GM15510 (cell line): Measurements from ENCODE around the gene RAPGEFL1.

ENCODE experiments used
- POLR2A ChIP-seq: IDR thresholded peaks from 3 replicates; pipeline ENCODE4 v1.6.1; 2011; ENCODE audit warnings: borderline replicate concordance; ENCODE audit not compliant: insufficient read length; ENCODE audit errors: extremely low read depth

The RAPGEFL1 gene

DNA sequence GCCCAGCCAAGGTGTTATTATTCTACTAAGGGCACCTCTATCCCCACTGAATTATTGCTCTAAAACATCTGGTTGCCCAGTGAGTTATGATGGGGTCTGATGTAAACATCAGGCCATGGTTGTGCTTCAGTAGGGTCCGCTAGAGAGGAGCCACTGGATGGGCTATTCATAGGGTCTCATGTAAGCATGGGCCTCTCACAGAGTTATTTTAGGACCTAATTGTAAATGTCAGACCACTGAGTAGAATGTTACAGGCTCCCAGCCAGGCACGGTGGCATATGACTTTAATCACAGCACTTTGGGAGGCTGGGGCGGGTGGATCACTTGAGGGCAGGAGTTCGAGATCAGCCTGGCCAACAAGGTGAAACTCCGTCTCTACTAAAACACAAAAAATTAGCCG, 5.3 kb downstream of the RAPGEFL1 start:
- no peak for TF ChIP-seq POLR2A

DNA sequence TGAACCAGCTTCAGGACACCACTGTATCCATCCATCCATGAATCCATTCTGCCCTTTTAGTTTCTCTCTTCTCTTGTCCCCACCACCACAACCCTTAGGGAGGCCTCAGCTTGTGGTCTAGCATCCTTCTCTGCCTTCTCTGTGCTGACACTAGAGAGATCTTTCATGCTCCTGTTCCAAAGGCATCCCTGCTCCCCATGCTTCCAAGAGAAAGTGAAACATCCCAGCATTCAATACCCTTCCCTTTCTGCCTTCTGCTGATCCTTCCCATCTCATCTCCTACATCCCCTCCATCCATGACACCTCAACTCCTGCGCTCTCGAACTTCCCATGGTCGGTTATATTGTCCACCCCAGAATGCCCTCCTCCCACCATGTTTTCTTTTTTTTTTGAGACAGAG, 10.0 kb downstream of the RAPGEFL1 start:
- TF ChIP-seq POLR2A, result no peak

DNA sequence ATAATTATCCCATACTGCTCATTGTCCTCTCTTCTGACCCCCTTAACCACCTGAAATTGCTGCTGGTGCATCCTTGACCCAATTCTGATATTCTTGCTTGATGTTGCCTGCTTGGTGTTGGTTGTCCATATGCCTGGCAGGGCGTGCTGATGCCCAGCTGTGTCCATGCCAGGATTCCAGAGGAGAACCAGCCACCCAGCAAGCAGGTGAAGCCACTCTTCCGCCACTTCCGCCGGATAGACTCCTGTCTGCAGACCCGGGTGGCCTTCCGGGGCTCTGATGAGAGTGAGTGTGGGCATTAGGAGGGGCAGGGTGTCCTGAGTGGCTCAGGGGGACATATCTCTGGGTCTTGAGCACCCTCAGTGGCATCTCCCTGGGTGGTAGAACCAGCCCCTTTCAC, 11.4 kb downstream of the RAPGEFL1 start:
- TF ChIP-seq POLR2A, result no peak

DNA sequence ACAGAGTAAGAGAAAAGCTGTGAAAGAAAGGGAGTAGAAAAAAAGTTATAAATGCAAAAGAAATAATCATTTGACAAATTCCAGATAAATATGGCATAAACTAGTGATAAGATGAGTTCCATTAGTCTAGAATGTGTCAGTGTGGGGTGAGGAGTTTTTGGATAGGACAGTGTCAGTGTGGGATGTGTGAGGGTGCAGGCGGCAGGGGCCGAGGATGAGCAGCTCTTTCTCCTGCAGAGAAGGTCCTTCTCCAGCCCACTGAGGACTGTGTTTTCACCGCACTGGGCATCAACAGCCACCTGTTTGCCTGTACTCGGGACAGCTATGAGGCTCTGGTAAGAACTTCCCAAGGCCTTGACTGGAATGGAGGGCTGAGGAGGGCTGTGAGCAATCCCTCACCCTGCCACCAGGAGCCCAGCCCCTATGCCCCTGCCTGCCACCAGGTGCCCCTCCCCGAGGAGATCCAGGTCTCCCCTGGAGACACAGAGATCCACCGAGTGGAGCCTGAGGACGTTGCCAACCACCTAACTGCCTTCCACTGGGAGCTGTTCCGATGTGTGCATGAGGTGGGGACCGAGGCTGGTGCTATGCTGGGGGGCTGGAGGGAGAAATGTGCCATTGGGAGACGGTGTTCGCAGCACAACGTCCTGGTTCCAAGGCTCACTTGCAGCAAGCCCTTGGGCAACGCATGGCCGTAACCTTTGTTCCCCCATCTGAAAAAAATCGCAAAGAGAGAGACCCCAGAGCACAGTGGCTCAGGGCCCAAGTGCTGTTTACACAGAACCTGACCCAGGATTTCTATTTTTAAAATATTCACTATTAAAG, 13.1 kb downstream of the RAPGEFL1 start:
- no peak for TF ChIP-seq POLR2A

DNA sequence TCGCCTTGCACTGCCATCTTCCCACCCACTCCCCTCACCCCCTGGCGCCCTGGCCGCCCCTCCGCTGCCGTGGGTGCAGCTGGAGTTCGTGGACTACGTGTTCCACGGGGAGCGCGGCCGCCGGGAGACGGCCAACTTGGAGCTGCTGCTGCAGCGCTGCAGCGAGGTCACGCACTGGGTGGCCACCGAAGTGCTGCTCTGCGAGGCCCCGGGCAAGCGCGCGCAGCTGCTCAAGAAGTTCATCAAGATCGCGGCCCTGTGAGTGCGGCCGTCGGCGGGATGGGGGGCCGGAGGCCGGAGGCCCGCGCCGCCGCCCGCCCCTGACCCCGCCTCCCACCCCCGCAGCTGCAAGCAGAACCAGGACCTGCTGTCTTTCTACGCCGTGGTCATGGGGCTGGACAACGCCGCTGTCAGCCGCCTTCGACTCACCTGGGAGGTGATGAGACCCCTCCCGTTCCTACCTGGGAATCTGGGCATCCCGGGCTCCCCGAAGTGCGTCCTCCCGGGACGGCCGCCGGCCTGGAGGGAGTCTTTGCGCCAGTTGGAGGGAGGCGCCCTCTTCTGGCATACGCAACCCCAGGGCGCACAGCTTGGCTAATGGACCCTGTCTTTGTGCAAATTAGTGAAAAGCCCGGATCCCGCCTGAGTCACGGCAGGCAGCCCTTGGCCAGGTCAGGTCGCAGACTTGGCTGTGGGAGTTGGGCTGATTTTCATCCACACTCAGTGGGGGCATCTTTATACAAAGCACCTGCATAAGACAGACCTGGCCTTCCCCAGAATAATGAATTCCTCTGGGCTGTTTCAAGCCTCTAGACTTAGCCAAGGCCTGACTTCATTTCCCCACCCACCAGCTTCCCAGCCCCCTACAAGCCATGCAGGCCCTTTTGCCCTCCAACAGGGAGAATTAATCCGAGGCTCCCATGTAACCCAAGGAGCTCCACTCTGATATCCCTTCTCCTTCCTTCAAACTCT, 14.3 kb downstream of the RAPGEFL1 start:
- no peak for TF ChIP-seq POLR2A

DNA sequence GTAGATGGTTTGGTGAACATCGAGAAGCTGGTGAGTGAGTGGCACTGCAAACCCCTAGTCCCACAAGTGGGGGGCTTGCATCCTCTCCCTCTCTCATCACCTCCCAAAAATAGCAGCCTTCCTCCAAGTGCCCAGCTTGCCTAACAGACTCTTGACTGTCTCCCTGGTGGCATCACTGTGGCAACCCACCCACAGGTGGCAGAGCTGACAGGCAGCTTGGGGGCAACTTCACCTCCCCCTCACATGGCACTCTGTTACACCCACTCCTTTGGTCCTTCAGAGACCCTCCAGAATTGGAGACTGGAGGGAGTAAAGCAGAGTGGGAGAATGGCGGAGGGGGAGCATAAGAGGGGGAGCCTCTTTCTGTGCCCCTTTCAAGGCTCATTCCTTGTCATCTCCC, 15.7 kb downstream of the RAPGEFL1 start:
- TF ChIP-seq POLR2A, result no peak

DNA sequence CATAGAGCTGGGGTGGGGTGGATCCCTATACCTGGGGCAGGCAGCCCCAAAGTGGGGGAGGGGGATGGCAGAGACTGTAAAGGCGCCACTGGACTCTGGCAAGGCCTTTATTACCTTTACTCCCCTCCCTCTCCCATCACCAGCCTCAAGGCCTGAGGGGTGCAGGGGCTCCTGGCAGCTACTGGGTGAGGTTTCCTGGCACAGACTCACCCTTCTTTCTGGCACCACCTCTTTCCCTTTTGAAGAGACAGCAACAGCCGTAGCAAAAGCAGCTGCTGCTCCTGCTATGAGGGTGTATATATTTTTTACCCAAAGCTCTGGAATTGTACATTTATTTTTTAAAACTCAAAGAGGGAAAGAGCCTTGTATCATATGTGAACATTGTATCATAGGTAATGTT, 17.6 kb downstream of the RAPGEFL1 start:
- no peak for TF ChIP-seq POLR2A

DNA sequence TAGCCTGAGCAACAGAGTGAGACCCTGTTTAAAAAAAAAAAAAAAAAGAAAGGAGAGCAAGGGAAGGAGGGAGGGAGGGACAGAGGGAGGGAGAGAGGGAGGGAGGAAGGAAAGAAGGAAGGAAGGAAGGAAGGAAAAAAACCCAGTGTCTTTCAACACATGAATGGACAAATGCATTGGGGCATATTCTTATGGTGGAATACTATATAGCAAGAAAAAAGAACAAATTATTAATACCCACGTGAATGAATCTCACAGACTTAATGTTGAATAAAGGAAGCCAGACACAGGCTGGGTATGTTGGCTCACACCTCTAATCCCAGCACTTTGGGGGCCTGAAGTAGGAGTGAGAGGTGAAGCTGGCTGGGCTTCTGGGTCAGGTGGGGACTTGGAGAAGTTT, 20.3 kb downstream of the RAPGEFL1 start:
- TF ChIP-seq POLR2A, result no peak

DNA sequence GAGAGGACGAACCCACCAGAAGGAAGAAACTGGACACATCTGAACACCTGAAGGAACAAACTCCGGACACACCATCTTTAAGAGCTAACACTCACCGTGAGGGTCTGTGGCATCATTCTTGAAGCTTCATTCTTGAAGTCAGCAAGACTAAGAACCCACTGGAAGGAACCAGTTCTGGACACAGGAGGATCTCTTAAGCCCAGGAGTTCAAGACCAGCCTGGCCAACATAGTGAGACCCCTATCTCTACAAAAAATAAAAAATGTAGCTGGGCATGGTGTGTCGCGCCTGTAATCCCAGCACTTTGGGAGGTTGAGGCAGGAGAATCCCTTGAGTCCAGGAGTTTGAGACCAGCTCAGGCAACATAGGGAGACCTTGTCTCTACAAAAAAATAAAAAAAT, 21.3 kb downstream of the RAPGEFL1 start:
- TF ChIP-seq POLR2A, result no peak

DNA sequence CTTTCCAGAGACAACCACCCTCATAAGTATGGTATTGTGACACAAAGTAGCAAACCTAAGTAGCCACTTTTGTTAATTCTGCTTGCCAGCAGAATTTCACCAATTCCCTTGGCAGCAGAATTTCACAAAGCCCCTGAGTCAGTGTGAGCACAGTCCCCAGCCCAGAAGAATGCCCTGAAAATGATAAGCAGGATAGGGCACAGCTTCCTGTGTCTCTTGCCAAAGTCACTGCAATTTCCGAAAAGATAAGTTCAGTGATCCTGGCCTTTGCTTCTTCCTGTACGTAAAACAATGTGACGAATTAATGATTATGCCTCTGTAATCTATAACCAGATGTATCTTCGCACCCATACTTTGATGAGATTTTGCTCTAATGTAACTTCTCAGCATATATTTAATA, 25.9 kb downstream of the RAPGEFL1 start:
- no peak for TF ChIP-seq POLR2A

DNA sequence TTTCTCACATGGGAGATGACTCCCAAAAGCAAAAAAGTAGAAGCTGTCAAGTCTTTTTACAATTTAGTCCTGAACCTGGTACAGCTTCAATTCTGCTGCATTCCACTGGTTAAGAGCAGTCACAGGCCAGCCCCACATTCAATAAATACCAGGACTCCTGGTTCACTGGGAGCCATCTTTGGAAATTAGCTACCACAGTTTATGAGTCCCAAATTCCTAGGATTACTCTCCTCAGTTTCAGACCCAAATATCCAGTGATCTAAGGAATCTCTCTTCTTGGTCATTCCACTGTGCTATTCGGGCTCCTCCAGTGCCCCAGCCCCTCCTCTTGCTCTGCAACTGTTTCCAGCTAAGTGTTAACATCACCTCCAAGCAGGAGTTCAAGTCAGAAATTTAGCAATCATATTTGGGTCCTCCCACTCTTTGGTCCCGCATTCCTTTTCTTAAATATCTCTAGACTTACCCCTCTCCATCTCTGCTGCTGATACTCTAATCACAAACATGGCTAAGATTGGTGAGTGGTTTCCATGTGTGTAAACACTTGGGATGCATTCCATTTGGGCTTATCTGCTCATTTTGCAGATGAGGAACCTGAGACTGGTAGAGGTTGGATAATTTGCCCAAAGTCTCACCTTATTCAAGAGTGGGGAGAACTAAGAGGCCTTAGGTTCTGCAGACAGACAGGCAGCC, 32.3 kb downstream of the RAPGEFL1 start:
- TF ChIP-seq POLR2A, result no peak

DNA sequence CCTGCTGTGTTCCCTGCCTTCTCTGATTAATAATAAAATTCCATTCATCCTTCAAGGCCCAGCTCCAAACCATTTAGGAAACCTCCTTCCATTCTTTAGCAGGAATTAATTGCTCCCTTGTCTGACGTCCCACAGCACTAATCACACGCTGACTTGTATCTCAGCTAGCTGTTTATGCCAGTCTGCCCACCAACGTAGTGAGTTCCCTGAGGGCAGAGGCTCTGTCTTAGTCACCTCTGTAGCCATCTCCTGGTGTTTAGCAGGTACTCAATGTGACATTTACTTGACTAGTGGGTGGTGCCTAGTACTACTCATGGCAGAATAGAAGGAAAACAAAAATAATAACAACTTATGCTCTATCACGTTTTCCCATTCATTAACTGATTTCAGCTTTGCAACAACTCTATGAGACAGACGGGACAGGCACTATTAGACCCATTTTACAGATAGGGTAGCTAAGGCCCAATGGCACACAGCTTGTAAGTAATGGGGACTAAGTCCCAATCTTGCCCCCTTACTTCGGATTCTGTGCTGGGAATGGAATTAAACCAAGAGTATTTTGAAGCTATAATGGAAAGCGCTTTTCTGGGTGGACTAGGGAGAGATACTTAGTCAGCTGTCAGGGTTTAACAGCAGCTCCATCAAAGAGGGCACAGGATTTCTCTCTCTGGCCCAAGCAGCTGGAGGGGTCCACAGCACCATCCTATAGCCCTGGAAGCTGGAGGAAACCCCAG, 40.9 kb downstream of the RAPGEFL1 start:
- no peak for TF ChIP-seq POLR2A

DNA sequence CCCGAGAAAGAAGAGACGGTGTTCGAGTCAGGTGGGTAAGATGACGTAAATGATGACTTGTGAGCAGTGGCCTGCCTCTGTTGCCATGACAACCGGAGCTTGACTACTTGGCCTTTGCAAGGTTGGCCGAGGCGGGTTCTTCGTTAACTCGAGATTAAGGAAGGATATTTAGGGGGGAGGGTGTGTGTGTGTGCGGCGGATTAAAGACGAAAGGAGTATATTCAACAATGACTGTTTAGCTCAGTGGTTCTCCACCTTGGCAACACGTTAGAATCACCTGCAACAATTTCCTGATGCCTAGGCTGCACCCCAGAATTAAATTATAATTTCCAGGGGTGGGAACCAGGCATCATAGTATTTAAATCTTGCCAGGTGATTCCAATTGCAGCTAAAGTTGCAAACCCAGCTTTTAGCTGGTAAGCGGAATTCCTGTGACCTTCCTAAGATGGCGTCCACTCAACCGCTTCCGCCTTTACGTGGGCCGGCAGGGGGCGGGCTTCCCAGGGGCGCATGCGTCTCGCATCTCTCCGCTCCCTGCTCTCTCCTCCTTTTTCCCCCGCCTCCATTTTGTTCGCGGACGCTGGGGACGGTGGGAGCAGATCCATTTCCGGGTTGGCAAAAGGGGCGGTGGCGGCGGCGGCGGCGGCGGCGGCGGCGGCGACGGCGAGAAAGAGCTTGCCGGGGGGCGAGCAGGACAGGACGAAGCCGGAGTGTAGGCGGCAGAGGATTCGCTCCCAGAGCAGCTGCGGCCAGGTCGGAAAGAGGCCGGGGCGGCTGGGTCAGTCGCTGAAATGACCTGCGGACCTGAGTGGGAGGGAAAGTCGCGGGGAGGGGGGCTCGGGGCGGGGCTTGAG, 41.7 kb downstream of the RAPGEFL1 start, which contains the start of gene WIPF2:
TSS of gene WIPF2 (plus strand) at position 565 of the 854 bp plus-strand sequence. CDS start 37,156 bp downstream, outside the sequence.
- peak; percentile 55 for TF ChIP-seq POLR2A
